Transverse colon (tissue), 3 donors: ENCODE results near the gene POTEC.
"Not testable (repeated sequence)": the region's sequence is repeated elsewhere in the genome, so short reads cannot be mapped to it uniquely, and the experiment has no call there.

ENCODE experiments used
- CTCF ChIP-seq, 5 experiments: fragments of 200-600 bp in 3 of 5; fragments of 450-650 bp in 2 of 5; sonication (generic) in 3 of 5; IDR thresholded peaks; 1 replicate in 2 of 5; 2 replicates in 3 of 5; pipeline ENCODE4 v1.5.1; 2016 to 2017; ENCODE audit warnings: antibody characterized with exemption in 5 of 5, inconsistent platforms in 3 of 5, mild to moderate bottlenecking in 2 of 5, moderate library complexity in 1 of 5
- POLR2A ChIP-seq: fragments of 450-650 bp; IDR thresholded peaks from one replicate; pipeline ENCODE4 v1.6.1; 2016; ENCODE audit warnings: antibody characterized with exemption, mild to moderate bottlenecking, moderate library complexity

DNA sequence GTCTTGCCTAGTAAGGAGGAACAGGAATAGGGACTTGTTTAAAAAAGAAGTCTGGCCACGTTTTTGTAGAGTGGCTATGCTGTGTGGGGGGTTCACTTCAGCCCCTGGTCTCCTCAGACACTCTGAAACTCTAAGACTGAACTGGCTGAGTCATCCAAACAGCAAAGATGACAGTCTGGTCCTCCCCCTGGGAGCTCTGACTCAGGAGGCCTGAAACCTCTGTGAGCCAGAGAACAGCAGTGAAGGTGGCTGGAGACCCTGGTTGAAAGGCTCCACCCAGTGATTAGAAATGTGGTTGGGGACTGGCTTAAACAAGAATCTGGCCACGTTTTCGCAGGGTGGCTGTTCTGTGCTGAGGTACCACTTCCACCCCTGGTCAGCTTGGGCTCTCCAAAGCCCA lies 32.7 kb downstream of the POTEC start:
- not testable (repeated sequence) for TF ChIP-seq CTCF (IDR thresholded peaks at IDR 0.05); POLR2A
